ENCODE data around the gene RNF13. TPM values are rescaled to one million over a fixed set of nuclear protein-coding genes. Genes with fewer than 3 reads are reported as not detected.
A peak's percentile ranks its signal among the peaks of the same experiment; 100 is the strongest.

RNF13 gene
- total RNA-seq, 4 donors from 2014 or later = 48.3 to 63.6 (median 56.9) TPM

GRCh38 chr3:149867563-149867962 lies 54.5 kb downstream of the RNF13 start:
- Histone ChIP-seq H3K4me3 (no peak overlapping the region), H3K27ac (no peak overlapping the region), H3K9me3 (no peaks in the 10 kb centered on the region), H3K27me3 (no peaks in the 10 kb centered on the region), H3K4me1 (peaks cover 0 to 6% of the 10 kb centered on the region in 2 donors), H3K36me3 (no peaks in the 10 kb centered on the region)
- intact Hi-C loops (cut with DNase I; ENCODE audit: low total_unique reads) = no loop called here
- TF ChIP-seq CTCF (IDR thresholded peaks at IDR 0.05 in 4 of 5, conservative IDR thresholded peaks at IDR 0.05 in 1 of 5) (no peak), POLR2A (IDR thresholded peaks at IDR 0.05) (no peak)
- ATAC-seq = no peak
- in situ Hi-C loops (cut with MboI; ENCODE audit: low sequenced_read_pairs in 4 of 4) = no loop called here
- no peak for DNase-seq

GRCh38 chr3:149871855-149872254 lies 58.8 kb downstream of the RNF13 start:
- Histone ChIP-seq H3K4me1 (peaks cover 0 to 11% of the 10 kb centered on the region in 2 donors), H3K4me3 (no peak overlapping the region), H3K36me3 (no peaks in the 10 kb centered on the region), H3K9me3 (no peaks in the 10 kb centered on the region), H3K27ac (peak overlapping the region in 1 of 4 donors; percentile 28), H3K27me3 (no peaks in the 10 kb centered on the region)
- TF ChIP-seq POLR2A (IDR thresholded peaks at IDR 0.05) (no peak), CTCF (IDR thresholded peaks at IDR 0.05 in 4 of 5, conservative IDR thresholded peaks at IDR 0.05 in 1 of 5) (no peak)
- intact Hi-C loops (cut with DNase I; ENCODE audit: low total_unique reads) = no loop called here
- ATAC-seq (no peak), DNase-seq (no peak)
- in situ Hi-C loops (cut with MboI; ENCODE audit: low sequenced_read_pairs in 4 of 4) = no loop called here

GRCh38 chr3:149872589-149872988 lies 59.6 kb downstream of the RNF13 start:
- peak overlapping the region in 3 of 4 donors; percentile 28 to 29 (median 29) for H3K27ac ChIP-seq

GRCh38 chr3:149877668-149878067 lies 64.7 kb downstream of the RNF13 start:
- intact Hi-C loops (cut with DNase I; ENCODE audit: low total_unique reads) = no loop called here
- Histone ChIP-seq H3K27me3 (no peaks in the 10 kb centered on the region), H3K4me3 (no peak overlapping the region), H3K27ac (no peak overlapping the region), H3K9me3 (no peaks in the 10 kb centered on the region), H3K4me1 (peaks cover 8% of the 10 kb centered on the region in 2 donors), H3K36me3 (no peaks in the 10 kb centered on the region)
- no peak for TF ChIP-seq CTCF (IDR thresholded peaks at IDR 0.05 in 4 of 5, conservative IDR thresholded peaks at IDR 0.05 in 1 of 5)
- ATAC-seq (no peak), DNase-seq (no peak)
- in situ Hi-C loops (cut with MboI; ENCODE audit: low sequenced_read_pairs in 4 of 4) = no loop called here

More at GRCh38 chr3:149872589-149872988, 59.6 kb downstream of the RNF13 start:
- Histone ChIP-seq H3K4me3 (no peak overlapping the region), H3K4me1 (peaks cover 0 to 11% of the 10 kb centered on the region in 2 donors), H3K9me3 (no peaks in the 10 kb centered on the region), H3K36me3 (no peaks in the 10 kb centered on the region), H3K27me3 (no peaks in the 10 kb centered on the region)
- in situ Hi-C loops (cut with MboI; ENCODE audit: low sequenced_read_pairs in 4 of 4) (no loop called here), intact Hi-C loops (cut with DNase I; ENCODE audit: low total_unique reads) (no loop called here)
- peak; percentile 66 to 89 for ATAC-seq
- TF ChIP-seq POLR2A (IDR thresholded peaks at IDR 0.05) = no peak
- TF ChIP-seq CTCF (IDR thresholded peaks at IDR 0.05 in 4 of 5, conservative IDR thresholded peaks at IDR 0.05 in 1 of 5) = no peak
- no peak for DNase-seq

- peak overlapping the region in 1 of 4 donors; percentile 7 for H3K27ac ChIP-seq
- in situ Hi-C loops (cut with MboI; ENCODE audit: low sequenced_read_pairs in 4 of 4) = no loop called here
- DNase-seq (peak; percentile 32 to 42), ATAC-seq (peak; percentile 87 to 92)
- peaks cover 0 to 5% (median 0%) of the 10 kb centered on the region in 3 donors for H3K9me3 ChIP-seq
- intact Hi-C loops (cut with DNase I; ENCODE audit: low total_unique reads) = loop anchor here (5.0 kb wide), 1 partner anchor 342 kb away; no protein-coding TSS in a partner anchor
- TF ChIP-seq POLR2A (IDR thresholded peaks at IDR 0.05) = no peak
- TF ChIP-seq CTCF (IDR thresholded peaks at IDR 0.05 in 4 of 5, conservative IDR thresholded peaks at IDR 0.05 in 1 of 5) = peak; percentile 26 to 62 (median 47)
- H3K36me3 ChIP-seq = no peaks in the 10 kb centered on the region
- peaks cover 11 to 14% of the 10 kb centered on the region in 2 donors for H3K4me1 ChIP-seq
- H3K27me3 ChIP-seq = no peaks in the 10 kb centered on the region
- H3K4me3 ChIP-seq = no peak overlapping the region
Observed at GRCh38 chr3:149879872-149880271, 66.9 kb downstream of the RNF13 start.

All from gastrocnemius medialis (tissue), 4 donors.